ENCODE data around the gene TET2.

TET2 gene

GRCh38 chr4:105207386-105207785, 60.7 kb downstream of the TET2 start:
- no peak overlapping the region for H3K4me3 ChIP-seq (ENCODE audit: low read depth, low read length)
- in situ Hi-C loops (cut with HindIII; ENCODE audit: low sequenced_read_pairs): no loop called here
- no peak for DNase-seq (ENCODE audit: low read depth)
- no peak for TF ChIP-seq CTCF (IDR thresholded peaks at IDR 0.05; ENCODE audit: low read depth, low read length, missing control alignments)

GRCh38 chr4:105208561-105208960, 61.9 kb downstream of the TET2 start:
- in situ Hi-C loops (cut with HindIII; ENCODE audit: low sequenced_read_pairs): no loop called here
- no peak for DNase-seq (ENCODE audit: low read depth)
- TF ChIP-seq CTCF (IDR thresholded peaks at IDR 0.05; ENCODE audit: low read depth, low read length, missing control alignments): no peak

GRCh38 chr4:105210916-105211315, 64.2 kb downstream of the TET2 start:
- in situ Hi-C loops (cut with HindIII; ENCODE audit: low sequenced_read_pairs): no loop called here
- TF ChIP-seq CTCF (IDR thresholded peaks at IDR 0.05; ENCODE audit: low read depth, low read length, missing control alignments): no peak
- no peak for DNase-seq (ENCODE audit: low read depth)
- H3K4me3 ChIP-seq (ENCODE audit: low read depth, low read length): no peak overlapping the region

More at GRCh38 chr4:105208561-105208960, 61.9 kb downstream of the TET2 start:
- H3K4me3 ChIP-seq (ENCODE audit: low read depth, low read length): no peak overlapping the region

GRCh38 chr4:105215609-105216313, 69.1 kb downstream of the TET2 start:
- no peak for TF ChIP-seq CTCF (IDR thresholded peaks at IDR 0.05; ENCODE audit: low read depth, low read length, missing control alignments)
- in situ Hi-C loops (cut with HindIII; ENCODE audit: low sequenced_read_pairs): no loop called here
- no peak for DNase-seq (ENCODE audit: low read depth)
- no peak overlapping the region for H3K4me3 ChIP-seq (ENCODE audit: low read depth, low read length)

GRCh38 chr4:105225500-105225899, 78.8 kb downstream of the TET2 start:
- no peak for DNase-seq (ENCODE audit: low read depth)

GRCh38 chr4:105227054-105227453, 80.4 kb downstream of the TET2 start:
- in situ Hi-C loops (cut with HindIII; ENCODE audit: low sequenced_read_pairs): no loop called here
- H3K4me3 ChIP-seq (ENCODE audit: low read depth, low read length): no peak overlapping the region
- no peak for DNase-seq (ENCODE audit: low read depth)
- TF ChIP-seq CTCF (IDR thresholded peaks at IDR 0.05; ENCODE audit: low read depth, low read length, missing control alignments): no peak

More at GRCh38 chr4:105225500-105225899, 78.8 kb downstream of the TET2 start:
- no peak for TF ChIP-seq CTCF (IDR thresholded peaks at IDR 0.05; ENCODE audit: low read depth, low read length, missing control alignments)
- H3K4me3 ChIP-seq (ENCODE audit: low read depth, low read length): no peak overlapping the region
- in situ Hi-C loops (cut with HindIII; ENCODE audit: low sequenced_read_pairs): no loop called here
